HepG2 (cell line): ENCODE measurements around the gene NAA15. TPM values are rescaled to one million over a fixed set of nuclear protein-coding genes. Genes with fewer than 3 reads are reported as not detected.

ENCODE experiments used
- EHMT2 ChIP-seq: fragments of 200-600 bp; sonication (generic); IDR thresholded peaks from 2 replicates; pipeline ENCODE4 v1.7.0; 2017; ENCODE audit warnings: antibody characterized with exemption, low read depth, low read length, borderline replicate concordance
- MAFF ChIP-seq: IDR thresholded peaks from 2 replicates; pipeline ENCODE4 v1.6.1; 2011; ENCODE audit warnings: low read depth, low read length, improper control_type of control experiment
- PHF5A ChIP-seq: IDR thresholded peaks from one replicate; pipeline ENCODE4 v1.6.1; 2018; ENCODE audit warnings: low read depth, missing genetic modification reagents; ENCODE audit not compliant: unreplicated experiment
- PRDM15 ChIP-seq: sonication (generic); formaldehyde crosslinking; IDR thresholded peaks from 2 replicates; pipeline ENCODE4 v1.4.0; 2020; ENCODE audit warnings: missing genetic modification reagents
- SAP130 ChIP-seq: IDR thresholded peaks from 2 replicates; pipeline ENCODE4 v1.6.1; 2016; ENCODE audit warnings: low read depth
- SMAD9 ChIP-seq: sonication (generic); formaldehyde crosslinking; IDR thresholded peaks from 2 replicates; pipeline ENCODE4 v1.5.1; 2020; ENCODE audit warnings: mild to moderate bottlenecking, missing genetic modification reagents
- ZFAT ChIP-seq: sonication (generic); formaldehyde crosslinking; conservative IDR thresholded peaks from 2 replicates; pipeline ENCODE4 v1.8.1; 2023; ENCODE audit warnings: missing genetic modification reagents, inconsistent platforms
- ZKSCAN5 ChIP-seq: sonication (generic); formaldehyde crosslinking; IDR thresholded peaks from 2 replicates; pipeline ENCODE4 v1.5.1; 2020; ENCODE audit warnings: mild to moderate bottlenecking, missing genetic modification reagents
- polyA plus RNA-seq, 8 experiments: library from polyadenylated mRNA; depleted of rRNA in 3 of 8; stranded (reverse) in 7 of 8; unstranded in 1 of 8; fragments of >200 nt; fragmentation: Illumina TruSeq in 4 of 8; extraction: Trizol in 4 of 8; gene quantifications; 2 replicates each; pipeline versions ENCODE4 v1.2.1 to v1.2.3, GENCODE V29; 2011 to 2016; ENCODE audit warnings: low read depth in 4 of 8, missing spikeins in 1 of 8, mixed read lengths in 1 of 8; ENCODE audit not compliant: insufficient read depth in 1 of 8
- total RNA-seq, 5 experiments: library from RNA; depleted of rRNA; stranded (reverse); fragments of >200 nt; fragmentation: Illumina TruSeq; extraction: Trizol; gene quantifications; 2 replicates each; pipeline ENCODE4 v1.2.3, GENCODE V29; 2016; ENCODE audit warnings: low read depth in 1 of 5
- TF ChIP-seq, protein P1 (sequence below): sonication (generic); formaldehyde crosslinking; IDR thresholded peaks from 2 replicates; pipeline ENCODE4 v1.8.1; 2022; ENCODE audit warnings: low read depth, mild to moderate bottlenecking, missing genetic modification reagents
- TF ChIP-seq, protein P2 (sequence below): IDR thresholded peaks from 2 replicates; pipeline ENCODE4 v1.6.1; 2018; ENCODE audit warnings: missing genetic modification reagents
- TF ChIP-seq, protein P3 (sequence below): sonication (generic); formaldehyde crosslinking; IDR thresholded peaks from one replicate; pipeline ENCODE4 v1.5.1; 2020; ENCODE audit warnings: mild to moderate bottlenecking, missing genetic modification reagents; ENCODE audit errors: not compliant biosample characterization

Gene NAA15
- total and polyA plus RNA-seq, 2 of the 13 experiments (the other 11 are each of a cell fraction or from before 2014, with no cell fraction given) = 6.2 to 50.2 TPM

DNA sequence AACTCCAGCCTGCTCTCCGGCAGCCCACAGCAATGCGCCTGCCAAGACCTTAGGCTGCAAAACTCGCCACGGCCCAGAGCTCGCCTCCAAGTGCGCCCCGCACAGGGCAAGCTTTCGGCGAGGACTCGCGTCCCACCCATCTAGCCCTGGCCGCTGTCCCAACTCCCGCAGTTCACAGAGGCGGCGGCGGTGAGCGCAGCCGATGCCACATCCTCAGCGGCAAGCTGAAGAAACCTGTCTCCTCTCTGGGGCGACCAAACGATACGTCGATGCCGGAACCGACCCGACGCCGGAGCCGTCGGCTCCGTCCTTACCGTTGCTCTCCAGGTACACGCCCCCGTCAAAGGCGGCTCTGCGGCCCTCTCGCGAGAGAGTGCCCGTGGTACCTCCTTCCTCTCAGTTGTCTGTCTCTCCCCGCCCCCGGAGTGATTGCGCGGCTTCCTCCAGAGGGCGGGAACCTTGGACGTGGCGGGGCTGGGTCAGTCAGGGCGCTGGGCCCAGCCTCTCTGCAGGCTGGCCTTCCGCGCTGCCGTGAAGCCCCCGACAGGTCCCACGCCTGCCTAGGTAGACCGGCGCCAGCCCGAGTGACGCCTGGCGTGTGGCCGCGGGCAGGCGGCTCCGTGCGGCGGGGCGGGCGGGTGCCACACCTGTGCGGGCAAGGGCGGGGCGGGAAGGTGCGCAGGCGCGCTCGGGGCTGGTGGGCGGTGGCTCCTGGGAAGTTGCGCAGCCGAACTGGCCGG is 152.2 kb downstream of the NAA15 start (continued):
- TF ChIP-seq, protein P1, sequence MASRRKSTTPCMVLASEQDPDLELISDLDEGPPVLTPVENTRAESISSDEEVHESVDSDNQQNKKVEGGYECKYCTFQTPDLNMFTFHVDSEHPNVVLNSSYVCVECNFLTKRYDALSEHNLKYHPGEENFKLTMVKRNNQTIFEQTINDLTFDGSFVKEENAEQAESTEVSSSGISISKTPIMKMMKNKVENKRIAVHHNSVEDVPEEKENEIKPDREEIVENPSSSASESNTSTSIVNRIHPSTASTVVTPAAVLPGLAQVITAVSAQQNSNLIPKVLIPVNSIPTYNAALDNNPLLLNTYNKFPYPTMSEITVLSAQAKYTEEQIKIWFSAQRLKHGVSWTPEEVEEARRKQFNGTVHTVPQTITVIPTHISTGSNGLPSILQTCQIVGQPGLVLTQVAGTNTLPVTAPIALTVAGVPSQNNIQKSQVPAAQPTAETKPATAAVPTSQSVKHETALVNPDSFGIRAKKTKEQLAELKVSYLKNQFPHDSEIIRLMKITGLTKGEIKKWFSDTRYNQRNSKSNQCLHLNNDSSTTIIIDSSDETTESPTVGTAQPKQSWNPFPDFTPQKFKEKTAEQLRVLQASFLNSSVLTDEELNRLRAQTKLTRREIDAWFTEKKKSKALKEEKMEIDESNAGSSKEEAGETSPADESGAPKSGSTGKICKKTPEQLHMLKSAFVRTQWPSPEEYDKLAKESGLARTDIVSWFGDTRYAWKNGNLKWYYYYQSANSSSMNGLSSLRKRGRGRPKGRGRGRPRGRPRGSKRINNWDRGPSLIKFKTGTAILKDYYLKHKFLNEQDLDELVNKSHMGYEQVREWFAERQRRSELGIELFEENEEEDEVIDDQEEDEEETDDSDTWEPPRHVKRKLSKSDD (CRISPR knock-in tag) = peak; percentile 83; the same call in 1 of the 2 replicates
- TF ChIP-seq, protein P2, sequence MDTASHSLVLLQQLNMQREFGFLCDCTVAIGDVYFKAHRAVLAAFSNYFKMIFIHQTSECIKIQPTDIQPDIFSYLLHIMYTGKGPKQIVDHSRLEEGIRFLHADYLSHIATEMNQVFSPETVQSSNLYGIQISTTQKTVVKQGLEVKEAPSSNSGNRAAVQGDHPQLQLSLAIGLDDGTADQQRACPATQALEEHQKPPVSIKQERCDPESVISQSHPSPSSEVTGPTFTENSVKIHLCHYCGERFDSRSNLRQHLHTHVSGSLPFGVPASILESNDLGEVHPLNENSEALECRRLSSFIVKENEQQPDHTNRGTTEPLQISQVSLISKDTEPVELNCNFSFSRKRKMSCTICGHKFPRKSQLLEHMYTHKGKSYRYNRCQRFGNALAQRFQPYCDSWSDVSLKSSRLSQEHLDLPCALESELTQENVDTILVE (CRISPR knock-in tag) = no peak; the same call in 1 of the 2 replicates
- 0 out of 2 replicates have a peak, but pooled peaks have one; percentile 17 for TF ChIP-seq ZKSCAN5 (CRISPR knock-in tag)
- TF ChIP-seq, protein P3, sequence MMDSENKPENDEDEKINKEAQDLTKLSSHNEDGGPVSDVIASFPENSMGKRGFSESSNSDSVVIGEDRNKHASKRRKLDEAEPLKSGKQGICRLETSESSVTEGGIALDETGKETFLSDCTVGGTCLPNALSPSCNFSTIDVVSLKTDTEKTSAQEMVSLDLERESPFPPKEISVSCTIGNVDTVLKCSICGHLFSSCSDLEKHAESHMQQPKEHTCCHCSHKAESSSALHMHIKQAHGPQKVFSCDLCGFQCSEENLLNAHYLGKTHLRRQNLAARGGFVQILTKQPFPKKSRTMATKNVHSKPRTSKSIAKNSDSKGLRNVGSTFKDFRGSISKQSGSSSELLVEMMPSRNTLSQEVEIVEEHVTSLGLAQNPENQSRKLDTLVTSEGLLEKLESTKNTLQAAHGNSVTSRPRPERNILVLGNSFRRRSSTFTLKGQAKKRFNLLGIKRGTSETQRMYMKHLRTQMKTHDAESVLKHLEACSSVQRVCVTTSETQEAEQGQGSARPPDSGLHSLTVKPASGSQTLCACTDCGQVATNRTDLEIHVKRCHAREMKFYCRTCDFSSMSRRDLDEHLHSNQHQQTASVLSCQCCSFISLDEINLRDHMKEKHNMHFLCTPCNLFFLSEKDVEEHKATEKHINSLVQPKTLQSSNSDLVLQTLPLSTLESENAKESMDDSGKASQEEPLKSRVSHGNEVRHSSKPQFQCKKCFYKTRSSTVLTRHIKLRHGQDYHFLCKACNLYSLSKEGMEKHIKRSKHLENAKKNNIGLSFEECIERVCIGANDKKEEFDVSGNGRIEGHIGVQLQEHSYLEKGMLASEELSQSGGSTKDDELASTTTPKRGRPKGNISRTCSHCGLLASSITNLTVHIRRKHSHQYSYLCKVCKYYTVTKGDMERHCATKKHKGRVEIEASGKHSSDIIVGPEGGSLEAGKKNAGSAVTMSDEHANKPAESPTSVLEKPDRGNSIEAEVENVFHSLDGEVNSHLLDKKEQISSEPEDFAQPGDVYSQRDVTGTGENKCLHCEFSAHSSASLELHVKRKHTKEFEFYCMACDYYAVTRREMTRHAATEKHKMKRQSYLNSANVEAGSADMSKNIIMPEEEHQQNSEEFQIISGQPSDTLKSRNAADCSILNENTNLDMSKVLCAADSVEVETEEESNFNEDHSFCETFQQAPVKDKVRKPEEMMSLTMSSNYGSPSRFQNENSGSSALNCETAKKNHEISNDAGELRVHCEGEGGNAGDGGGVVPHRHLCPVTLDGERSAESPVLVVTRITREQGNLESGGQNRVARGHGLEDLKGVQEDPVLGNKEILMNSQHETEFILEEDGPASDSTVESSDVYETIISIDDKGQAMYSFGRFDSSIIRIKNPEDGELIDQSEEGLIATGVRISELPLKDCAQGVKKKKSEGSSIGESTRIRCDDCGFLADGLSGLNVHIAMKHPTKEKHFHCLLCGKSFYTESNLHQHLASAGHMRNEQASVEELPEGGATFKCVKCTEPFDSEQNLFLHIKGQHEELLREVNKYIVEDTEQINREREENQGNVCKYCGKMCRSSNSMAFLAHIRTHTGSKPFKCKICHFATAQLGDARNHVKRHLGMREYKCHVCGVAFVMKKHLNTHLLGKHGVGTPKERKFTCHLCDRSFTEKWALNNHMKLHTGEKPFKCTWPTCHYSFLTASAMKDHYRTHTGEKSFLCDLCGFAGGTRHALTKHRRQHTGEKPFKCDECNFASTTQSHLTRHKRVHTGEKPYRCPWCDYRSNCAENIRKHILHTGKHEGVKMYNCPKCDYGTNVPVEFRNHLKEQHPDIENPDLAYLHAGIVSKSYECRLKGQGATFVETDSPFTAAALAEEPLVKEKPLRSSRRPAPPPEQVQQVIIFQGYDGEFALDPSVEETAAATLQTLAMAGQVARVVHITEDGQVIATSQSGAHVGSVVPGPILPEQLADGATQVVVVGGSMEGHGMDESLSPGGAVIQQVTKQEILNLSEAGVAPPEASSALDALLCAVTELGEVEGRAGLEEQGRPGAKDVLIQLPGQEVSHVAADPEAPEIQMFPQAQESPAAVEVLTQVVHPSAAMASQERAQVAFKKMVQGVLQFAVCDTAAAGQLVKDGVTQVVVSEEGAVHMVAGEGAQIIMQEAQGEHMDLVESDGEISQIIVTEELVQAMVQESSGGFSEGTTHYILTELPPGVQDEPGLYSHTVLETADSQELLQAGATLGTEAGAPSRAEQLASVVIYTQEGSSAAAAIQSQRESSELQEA (CRISPR knock-in tag) = peak; percentile 90
- TF ChIP-seq PRDM15 = no peak
- TF ChIP-seq EHMT2 = no peak
- TF ChIP-seq MAFF = no peak
- TF ChIP-seq SAP130 = peak; percentile 78; the same call in 1 of the 2 replicates
- TF ChIP-seq ZFAT = no peak
- peak; percentile 90 for TF ChIP-seq PHF5A (CRISPR knock-in tag)
- TF ChIP-seq SMAD9 (CRISPR knock-in tag) = 0 out of 2 replicates have a peak, but pooled peaks have one; percentile 50
